Progenitor cell of endocrine pancreas (in vitro differentiated cells): ENCODE measurements around the gene RNF212B. TPM values are rescaled to one million over a fixed set of nuclear protein-coding genes. Genes with fewer than 3 reads are reported as not detected.
A peak's percentile ranks its signal among the peaks of the same experiment; 100 is the strongest.

ENCODE experiments used
- DNase-seq: peaks from one replicate; pipeline ENCODE4 v3.0.0; 2021; ENCODE audit warnings: low spot score; ENCODE audit not compliant: unreplicated experiment
- H3K27ac Mint-ChIP-seq: 2 replicates; pipeline ENCODE4 v1.8.0; 2021; ENCODE audit warnings: mild to moderate bottlenecking, moderate library complexity, mixed read lengths
- H3K27me3 Mint-ChIP-seq: 2 replicates; pipeline ENCODE4 v1.8.0; 2021; ENCODE audit warnings: mixed read lengths
- H3K36me3 Mint-ChIP-seq: 2 replicates; pipeline ENCODE4 v1.8.0; 2022; ENCODE audit warnings: mixed read lengths; ENCODE audit not compliant: insufficient read depth
- H3K4me1 Mint-ChIP-seq: 2 replicates; pipeline ENCODE4 v1.8.0; 2021; ENCODE audit warnings: low read depth, mixed read lengths
- H3K4me3 Mint-ChIP-seq: 2 replicates; pipeline ENCODE4 v1.8.0; 2021; ENCODE audit warnings: low read depth, mild to moderate bottlenecking, moderate library complexity, mixed read lengths
- H3K9me3 Mint-ChIP-seq: 2 replicates; pipeline ENCODE4 v1.8.0; 2021; ENCODE audit warnings: low read depth, mixed read lengths
- CTCF ChIP-seq: fragments of 200-600 bp; sonication (generic); IDR thresholded peaks from one replicate; pipeline ENCODE4 v1.5.0; 2021; ENCODE audit warnings: antibody characterized with exemption, mild to moderate bottlenecking; ENCODE audit not compliant: unreplicated experiment
- total RNA-seq: library from RNA; stranded (reverse); gene quantifications from 2 replicates; pipeline ENCODE4 v1.2.1, GENCODE V29; 2021

RNF212B gene
- total RNA-seq, 1 donor from 2014 or later = not detected

GRCh38 chr14:23301969-23302289 is 64.2 kb downstream of the RNF212B start:
- Mint-ChIP-seq H3K9me3 (no peaks in the 10 kb centered on the region), H3K4me1 (peaks cover 18% of the 10 kb centered on the region), H3K27me3 (no peaks in the 10 kb centered on the region), H3K4me3 (peak overlapping the region; percentile 79), H3K27ac (peak overlapping the region; percentile 91), H3K36me3 (peaks cover 1% of the 10 kb centered on the region)
- no peak for TF ChIP-seq CTCF
- DNase-seq = no peak

GRCh38 chr14:23302290-23303225 is 64.8 kb downstream of the RNF212B start, which contains the start of gene PPP1R3E:
PPP1R3E (minus strand) TSS chr14:23302859; CDS start chr14:23302576, 283 bp downstream.
- Mint-ChIP-seq H3K36me3 (no peaks in the 10 kb centered on the region), H3K4me1 (peaks cover 23% of the 10 kb centered on the region), H3K27me3 (no peaks in the 10 kb centered on the region), H3K27ac (peak within 1 kb of the TSS; percentile 94), H3K9me3 (no peaks in the 10 kb centered on the region), H3K4me3 (peak within 1 kb of the TSS; percentile 92)
- no peak for TF ChIP-seq CTCF
- DNase-seq = peak; percentile 57

- Mint-ChIP-seq H3K4me1 (peaks cover 23% of the 10 kb centered on the region), H3K27ac (peak within 1 kb of the TSS; percentile 98), H3K36me3 (no peaks in the 10 kb centered on the region), H3K27me3 (no peaks in the 10 kb centered on the region), H3K9me3 (no peaks in the 10 kb centered on the region), H3K4me3 (peak within 1 kb of the TSS; percentile 94)
- no peak for TF ChIP-seq CTCF
- peak; percentile 80 for DNase-seq
Measured at GRCh38 chr14:23306412-23307145, 68.8 kb downstream of the RNF212B start, which contains the start of gene BCL2L2. BCL2L2 (plus strand) TSS chr14:23306833; CDS start chr14:23307768, 935 bp downstream.

GRCh38 chr14:23307146-23307530 is 69.4 kb downstream of the RNF212B start:
- no peaks in the 10 kb centered on the region for H3K9me3 Mint-ChIP-seq
- TF ChIP-seq CTCF = no peak
- no peaks in the 10 kb centered on the region for H3K27me3 Mint-ChIP-seq
- H3K4me3 Mint-ChIP-seq = peak overlapping the region; percentile 94
- H3K36me3 Mint-ChIP-seq = no peaks in the 10 kb centered on the region
- H3K27ac Mint-ChIP-seq = peak overlapping the region; percentile 98
- H3K4me1 Mint-ChIP-seq = peaks cover 23% of the 10 kb centered on the region
- DNase-seq = no peak
